HG03432 (cell line): ENCODE measurements around the gene ZNRF3.
A peak's percentile ranks its signal among the peaks of the same experiment; 100 is the strongest.
"Not testable (repeated sequence)": the region's sequence is repeated elsewhere in the genome, so short reads cannot be mapped to it uniquely, and the experiment has no call there.

ENCODE experiments used
- ATAC-seq: cut with Tn5 transposase; IDR thresholded peaks from one replicate; pipeline ENCODE4 v1.9.1; 2021; ENCODE audit warnings: mild to moderate bottlenecking, moderate library complexity; ENCODE audit not compliant: unreplicated experiment

The ZNRF3 gene

DNA sequence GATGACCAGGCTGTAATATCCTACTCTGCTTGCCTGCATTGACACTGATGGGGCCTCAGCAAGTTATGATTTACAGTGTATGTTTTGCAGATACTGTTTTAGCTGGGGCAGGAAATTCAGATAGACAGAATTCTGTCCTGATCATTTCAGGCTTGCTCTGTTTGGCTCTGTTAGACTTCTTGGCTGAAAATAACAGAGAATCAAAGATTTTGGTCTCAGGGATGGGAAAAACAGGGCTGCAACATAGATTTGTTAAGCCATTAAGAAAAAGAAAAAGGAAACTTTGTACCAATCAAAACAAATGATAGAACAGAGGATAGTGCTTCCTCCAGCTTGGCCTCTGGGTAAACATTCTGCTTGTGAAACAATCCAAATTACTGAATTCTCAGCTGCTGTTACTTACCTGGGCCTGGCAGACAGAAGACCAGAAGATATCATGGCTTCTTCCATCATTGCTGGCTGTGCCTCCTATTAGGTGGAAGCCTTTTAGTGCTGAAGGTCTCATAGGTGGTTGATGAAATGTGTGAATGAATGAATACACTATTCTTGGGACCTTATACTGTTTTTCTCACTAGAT is 22.0 kb downstream of the ZNRF3 start:
- ATAC-seq: no peak

DNA sequence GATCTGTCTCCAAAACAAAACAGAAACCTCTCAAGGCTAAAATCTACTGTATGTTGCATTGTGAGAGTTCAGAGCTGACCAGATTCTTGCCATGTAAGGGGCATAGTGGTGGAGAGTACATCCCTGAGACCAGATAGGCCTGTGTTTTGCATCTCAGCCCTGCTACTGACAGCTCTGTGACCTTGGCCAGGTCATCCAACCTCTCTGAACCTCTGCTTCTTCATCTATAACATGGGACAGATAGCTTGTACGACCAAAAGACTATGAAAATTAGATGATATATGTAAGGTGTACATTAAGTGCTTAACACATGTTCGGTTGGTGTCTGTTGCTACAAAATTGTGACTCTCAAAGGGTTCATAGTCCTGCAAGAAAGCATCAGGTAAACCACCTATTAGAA is 22.9 kb downstream of the ZNRF3 start:
- ATAC-seq: no peak

DNA sequence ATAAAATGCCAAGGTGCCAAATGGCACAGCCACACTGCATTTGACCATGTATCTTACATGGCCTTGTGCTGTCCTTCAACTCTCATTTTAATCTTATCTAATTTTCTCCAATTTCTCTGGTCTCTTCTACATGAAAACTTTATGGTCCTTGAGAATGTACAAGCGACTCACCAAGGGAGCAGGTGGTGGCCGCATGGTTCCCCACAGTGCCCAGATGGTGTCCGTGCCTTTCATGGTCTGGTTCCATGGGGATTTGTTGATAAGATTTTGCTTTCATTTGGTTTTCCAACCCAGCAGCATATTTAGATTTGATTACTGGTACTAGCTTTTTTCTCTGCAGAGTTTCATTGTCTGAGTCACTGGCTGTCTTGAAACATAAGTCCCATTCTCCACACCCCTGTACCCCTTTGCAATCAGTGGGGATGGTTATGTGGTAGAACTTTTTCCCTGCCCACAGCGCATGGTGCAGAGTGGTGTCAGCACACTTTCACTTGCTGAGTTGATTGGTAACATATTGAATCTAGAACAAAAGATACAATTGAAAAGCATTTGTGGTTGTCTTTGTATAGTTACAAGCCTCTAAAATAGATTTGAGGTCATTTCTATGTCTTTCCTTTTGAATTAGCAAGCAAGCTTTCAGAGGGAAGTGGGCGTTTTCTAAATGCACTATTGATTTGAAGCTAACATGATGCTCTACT is 24.1 kb downstream of the ZNRF3 start:
- ATAC-seq: peak; percentile 85

DNA sequence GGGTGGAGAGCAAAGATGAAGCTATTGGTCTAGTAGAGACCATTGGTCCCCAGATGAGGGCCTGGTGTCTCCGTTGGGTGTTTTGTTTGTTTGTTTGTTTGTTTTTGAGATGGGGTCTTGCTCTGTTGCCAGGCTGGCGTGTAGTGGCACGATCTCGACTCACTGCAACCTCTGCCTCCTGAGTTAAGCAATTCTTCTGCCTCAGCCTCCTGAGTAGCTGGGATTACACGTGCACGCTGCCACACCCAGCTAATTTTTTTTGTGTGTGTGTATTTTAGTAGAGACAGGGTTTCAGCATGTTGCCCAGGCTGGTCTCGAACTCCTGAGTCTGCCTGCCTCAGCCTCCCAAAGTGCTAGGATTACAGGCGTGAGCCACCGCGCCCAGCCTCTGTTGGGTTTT is 25.4 kb downstream of the ZNRF3 start:
- not testable (repeated sequence) for ATAC-seq

DNA sequence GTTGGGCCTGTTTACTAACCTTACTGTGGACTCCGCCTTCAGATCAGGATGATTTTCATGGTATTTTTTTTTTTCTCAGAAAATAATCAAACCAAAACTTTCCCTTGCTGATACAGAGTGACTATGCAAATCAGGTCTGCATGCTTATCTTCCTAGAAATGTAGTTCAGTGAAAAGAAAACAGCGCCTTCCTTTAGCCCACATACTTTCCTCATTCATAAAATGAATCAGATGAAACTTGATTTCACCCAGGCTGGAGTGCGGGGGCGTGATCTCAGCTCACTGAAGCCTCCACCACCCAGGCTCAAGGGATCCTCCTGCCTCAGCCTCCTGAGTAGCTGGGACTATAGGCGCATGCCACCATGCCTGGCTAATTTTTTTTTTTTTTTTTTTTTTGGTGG is 26.0 kb downstream of the ZNRF3 start:
- ATAC-seq: no peak

DNA sequence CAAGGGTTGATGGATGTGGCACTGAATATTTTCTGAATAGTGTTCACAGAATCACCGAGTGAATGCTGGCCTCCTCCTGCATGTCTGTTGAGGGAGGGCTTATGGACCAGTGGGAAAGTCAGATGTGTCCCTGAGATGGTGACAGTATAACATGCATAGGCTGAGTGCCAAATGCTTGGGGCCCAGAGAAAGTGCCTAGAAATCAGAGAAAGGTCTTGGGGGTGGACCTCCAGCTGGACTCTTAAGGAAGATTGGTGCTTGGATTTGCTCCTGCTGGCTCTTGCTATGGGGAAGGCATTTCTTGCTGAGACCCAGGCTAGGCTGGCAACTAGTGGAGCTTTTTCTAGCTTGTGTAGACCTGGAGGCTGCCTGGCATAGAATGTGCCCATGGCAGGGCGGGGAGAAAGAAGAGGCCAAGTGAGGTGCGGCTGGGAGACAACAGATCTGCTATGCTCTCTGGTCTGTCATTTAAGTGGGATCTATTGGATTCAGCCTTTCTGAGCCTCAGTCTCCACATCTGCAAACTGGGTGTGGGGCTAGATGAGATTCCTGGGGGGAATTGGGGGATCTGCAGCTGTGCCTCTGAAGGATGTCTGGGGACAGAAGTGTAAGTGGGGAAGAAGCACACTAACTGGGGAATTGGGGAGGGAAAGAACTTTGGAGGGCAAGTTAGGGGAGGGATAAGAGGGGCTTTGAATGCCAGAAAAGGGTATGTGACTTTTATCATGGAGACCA is 27.4 kb downstream of the ZNRF3 start:
- ATAC-seq: no peak

DNA sequence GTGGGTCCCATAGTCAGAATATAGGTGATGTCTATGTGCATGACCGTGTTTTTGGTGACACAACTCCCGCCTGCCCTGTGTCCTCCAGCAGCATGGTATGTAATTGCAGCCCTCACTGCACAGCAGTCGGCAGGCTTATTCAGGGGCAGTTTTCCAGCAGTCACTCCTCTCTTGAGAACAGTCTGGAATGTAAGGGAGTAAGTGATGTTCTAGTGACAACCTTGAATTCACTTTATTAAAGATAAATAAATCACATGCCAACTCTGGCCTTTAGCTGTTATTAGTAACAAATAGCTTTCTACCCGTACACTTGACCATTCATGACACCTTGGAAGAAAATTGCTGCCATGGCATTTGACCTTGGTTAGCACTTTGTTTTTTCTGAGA is 27.9 kb downstream of the ZNRF3 start:
- no peak for ATAC-seq

DNA sequence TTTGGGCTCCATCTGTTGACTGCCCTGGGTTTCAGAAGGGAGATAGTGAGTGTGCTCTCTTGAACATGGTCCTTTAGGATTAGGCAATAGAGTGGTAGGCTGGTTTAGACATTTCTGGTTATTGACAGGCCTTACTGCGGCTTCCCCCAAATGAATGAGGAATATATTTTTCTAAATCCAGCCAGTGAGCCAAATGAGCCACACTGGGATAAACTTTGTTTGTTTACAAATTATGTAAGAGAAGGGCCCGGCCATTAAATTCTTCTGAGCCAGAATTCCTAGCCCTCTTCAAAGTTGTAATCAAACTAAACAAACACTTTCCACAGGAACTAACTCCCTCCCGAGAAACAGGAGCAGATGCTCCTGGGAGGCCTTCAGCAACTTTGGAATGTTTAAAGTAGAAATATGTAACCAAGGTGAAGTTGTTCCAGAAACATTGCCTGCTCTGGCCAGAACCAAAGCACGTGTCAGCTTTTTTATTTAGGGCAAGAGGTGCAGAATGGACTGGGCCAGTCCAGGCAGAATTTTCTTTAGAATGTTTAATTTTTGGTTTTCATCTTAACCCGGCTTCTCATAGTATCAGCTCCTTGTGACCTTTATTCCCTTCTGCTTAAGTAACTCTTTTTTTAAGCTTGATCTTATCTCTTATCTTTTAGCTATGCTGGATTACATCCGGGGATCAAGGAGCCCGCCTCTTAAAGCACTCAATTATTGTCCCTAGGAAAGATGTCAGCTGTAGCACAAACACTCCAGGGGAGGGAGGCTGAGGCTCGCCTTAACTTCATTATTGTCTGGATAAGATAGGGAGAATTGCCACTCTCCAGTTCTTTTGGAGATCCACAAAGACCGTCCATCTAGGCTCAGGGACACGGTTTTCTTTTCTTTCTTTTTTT is 28.7 kb downstream of the ZNRF3 start:
- ATAC-seq: no peak

DNA sequence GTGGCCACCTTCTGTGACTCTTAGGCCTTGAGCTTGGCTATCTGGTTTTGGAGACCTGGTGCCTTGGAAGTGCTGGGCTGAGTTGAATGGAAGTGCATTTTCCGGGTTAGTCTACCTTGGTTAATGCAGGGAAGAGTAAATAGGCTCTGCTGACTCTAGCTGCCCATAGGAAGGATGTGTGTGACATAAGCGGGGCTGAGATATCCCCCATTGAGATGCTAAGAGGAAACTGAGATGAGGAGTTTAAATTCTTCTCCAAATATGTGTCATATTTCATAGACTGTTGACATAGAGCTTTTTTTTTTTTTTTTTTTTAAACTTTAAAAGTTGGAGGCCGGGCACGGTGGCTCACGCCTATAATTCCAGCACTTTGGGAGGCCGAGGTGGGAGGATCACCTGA is 30.8 kb downstream of the ZNRF3 start:
- no peak for ATAC-seq

DNA sequence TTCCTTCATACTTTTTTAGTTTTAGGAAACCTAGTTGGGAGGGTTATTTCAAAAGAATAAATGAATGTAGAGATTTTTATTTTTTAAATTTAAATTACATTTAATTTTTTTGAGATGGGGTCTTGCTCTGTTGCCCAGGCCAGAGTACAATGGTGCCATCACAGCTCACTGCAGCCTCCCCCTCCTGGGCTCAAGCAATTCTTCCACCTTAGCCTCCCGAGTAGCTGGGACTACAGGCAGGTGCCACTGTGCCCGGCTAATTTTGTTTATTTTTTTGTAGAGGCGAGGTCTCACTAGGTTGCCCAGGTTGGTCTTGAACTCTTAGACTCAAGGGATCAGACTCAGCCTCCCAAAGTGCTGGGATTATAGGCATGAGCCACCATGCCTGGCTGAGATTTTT is 32.6 kb downstream of the ZNRF3 start:
- ATAC-seq: no peak

DNA sequence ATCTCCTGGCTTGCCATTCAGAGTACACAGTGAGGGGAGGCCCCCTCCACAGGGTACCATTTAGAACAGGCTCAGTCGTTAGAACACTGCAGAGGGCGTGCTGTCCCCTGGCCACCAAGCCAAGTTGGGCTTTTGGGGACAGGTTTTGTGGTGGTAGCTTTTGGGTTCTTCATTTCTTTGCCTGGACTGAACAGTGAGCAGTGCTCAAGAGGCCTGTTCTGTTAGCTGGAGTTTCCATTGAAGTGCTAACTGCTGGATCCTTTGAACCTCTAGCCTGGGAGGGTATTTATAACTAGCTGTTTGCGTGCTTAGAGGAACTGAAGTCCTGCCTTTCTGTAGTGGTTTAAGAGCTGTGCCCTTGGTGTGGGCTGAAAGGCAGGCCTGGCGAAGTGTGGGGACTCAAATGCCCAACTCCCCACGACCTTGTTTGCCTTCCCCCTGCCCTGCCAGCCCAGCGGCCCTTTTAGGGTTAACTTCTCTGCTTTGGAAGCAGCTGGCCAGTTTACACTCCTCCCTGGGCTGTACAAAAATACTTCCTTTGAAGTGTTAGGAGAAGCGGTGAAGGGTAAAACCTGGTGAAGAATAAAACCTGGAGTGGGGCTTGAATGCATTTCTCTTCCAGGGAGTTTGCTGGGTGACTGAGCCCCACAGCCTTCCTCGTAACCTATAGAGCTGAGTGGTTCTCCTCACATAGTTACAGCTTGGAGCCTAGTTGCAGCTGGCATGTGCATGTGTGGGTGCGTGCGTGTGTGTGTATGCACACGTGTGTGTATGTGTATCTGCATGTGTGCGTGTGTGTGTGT is 34.6 kb downstream of the ZNRF3 start:
- ATAC-seq: no peak

DNA sequence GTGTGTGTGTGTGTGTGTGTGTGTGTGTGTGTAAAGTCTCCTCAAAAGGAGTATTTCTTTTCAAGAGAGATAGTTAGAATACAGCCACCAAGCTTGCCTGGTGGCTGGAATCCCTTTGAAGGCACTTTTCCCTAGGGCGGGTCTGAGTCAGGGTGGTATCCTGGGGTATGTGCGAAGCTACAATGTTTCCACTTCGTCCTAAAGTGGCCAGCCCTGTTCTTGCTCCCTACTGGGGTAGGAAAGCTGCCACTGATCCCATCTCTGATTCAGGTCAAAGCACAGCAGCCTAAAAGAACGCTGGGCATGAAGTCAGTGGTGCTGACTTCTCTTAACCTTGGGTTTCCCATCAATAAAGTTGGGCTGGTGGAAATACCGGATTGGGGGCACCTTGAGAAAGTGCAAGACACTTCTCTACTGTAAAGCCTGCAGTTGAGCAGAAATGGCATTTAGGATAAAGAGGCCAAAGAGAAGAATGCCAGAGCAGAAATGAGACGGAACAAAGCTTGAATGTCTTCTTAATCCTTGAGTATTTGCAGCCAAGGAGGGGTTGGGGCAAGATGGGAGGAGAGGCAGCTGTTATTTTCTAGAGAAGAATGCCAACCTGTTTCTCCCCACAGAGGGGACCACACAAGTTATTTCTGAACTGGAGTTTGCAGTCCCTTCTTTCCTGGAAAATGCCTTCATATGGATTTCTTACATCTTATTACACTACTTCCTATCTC is 35.3 kb downstream of the ZNRF3 start:
- no peak for ATAC-seq

DNA sequence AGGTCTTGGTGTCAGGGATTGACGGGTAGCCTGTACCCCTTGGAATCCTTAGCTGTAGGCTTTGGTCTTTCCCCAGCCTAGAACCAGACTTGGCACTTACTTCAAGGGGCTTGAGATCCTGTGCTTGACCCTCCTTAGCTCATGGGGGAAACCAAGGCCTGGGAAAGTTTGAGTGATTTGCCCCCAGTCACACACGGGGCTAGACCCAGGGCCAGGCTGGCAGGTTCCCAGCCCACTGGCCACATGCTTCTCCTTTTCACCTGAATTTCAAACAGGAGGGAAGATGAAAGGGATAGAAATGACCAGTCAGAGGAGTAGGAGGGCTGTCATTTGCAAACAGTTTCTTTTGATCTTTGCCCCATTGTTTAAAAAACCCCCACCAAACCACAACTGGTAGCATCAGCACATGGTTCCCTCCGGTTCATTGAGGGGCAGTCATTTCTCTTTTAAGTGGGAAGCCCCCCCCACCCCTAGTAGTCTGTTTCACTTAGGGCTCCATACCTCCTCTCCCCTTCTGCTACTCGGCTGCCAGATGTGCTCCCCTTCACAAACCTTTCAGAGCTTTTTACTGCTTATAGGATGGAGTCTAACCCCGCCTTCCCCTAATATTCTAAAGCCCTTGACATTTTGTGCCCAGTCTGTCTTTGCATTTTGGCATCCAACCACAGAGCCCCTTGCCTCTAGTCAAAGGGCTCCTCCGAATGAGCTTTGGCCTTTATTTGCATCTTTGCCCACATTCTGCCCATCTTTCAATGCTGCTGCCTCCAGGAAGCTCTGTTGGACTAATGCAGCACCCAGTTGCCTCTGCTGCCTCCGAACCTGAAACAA is 37.6 kb downstream of the ZNRF3 start:
- no peak for ATAC-seq

DNA sequence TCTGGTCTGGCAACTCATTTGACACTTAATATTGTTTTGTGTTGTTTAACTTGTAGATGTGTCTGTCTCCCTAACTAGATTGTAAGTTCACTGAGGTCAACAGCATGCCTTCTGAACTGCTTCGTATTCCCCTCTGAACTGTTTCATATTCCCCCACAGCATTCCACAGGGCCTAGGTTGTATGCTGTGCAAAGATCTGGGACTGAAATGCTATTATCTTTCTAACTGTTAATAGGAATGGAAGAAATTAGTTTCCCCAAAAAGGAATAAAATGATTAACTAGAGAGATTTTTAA is 38.2 kb downstream of the ZNRF3 start:
- ATAC-seq: no peak

DNA sequence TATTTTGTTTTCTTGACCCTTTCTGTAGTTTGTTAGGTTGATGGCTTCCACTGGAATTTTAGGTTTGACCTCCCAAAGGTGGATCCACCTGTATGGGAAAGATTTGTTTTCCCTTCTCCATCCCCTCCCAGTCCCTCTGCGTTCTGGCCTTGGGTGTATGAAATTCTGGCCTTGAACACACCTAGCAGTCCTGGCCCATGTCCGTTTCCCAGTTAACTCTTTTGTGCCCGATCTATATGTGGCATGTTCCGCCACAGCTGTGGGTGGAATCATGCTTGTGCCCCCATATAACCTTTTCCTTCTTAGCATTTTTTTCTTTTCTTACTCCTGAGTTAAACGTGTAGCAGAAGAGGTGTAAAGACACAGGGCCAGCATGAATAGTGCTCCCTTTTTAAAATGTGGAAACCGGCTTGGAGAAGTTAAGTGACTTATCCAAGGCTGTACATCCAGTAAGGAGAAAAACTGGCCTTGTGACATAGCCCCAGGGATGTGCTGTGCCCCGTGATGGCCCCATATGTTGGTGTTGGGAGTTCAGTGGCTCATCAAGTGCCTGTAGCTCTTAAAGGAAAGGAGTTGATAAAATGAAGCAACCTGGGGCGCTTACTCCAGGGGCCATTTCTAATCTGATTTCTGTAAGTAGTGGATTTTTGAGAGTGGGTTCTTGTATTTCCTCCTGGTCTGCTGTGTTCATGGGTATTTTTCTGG is 39.3 kb downstream of the ZNRF3 start:
- ATAC-seq: no peak

DNA sequence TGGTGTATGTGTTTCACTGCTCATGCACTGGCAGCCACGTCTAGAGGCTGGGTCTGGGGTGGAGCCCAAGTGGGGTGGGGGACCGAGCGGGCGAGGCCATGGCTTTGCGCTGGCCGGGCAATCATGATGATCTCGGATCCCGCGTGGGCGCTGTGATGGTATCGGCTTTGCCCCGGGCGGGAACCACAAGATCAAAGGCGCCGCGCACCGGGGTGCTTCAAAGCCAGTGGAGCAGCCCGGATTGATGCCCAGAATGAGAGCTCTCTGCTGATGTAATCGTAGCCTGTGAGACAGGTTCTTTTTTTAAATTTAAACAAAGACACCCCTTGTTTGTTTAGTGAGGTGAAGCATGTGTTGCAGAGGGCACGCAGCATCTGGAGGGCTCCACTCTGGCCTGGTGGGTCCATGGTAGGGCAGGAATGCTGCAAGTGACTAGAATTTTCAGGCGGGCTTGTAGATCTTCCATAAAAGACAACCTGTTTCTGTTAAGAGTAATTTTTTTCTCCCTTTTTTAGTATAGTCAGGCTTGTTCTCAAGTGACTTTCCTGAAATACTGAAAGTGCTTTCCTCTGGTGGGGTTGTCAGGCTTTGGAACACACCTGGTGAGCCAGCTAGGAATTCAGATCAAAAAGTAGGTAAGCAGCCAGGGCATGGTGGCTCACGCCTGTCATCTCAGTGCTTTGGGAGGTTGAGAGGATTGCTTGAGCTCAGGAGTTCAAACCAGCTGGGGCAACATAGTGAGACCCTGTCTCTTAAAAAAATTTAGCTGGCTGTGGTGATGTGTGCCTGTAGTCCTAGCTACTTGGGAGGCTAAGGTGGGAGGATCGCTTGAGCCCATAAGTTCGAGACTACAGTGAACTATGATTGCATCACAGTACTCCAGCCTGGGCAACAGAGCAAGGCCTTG is 40.7 kb downstream of the ZNRF3 start:
- ATAC-seq: no peak

DNA sequence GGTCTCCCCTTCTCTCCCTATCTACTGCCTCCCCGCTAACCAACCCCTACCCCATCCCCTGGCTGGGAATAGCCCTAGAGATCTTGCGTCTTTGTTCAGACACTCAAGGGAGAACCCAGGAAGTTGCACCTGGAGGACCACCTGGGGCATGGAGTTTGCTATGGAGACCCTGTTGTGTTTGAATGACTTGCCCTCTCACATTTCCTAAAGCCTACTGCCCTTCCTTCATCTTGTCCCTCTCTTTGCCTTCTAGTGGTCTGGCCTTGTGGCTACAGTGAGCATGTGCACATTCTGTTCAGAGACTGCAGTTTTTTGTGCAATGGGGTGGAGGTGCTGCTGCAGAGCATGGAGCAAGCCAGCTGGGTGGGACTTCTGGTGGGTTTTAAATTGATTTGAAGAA is 42.5 kb downstream of the ZNRF3 start:
- ATAC-seq: no peak

DNA sequence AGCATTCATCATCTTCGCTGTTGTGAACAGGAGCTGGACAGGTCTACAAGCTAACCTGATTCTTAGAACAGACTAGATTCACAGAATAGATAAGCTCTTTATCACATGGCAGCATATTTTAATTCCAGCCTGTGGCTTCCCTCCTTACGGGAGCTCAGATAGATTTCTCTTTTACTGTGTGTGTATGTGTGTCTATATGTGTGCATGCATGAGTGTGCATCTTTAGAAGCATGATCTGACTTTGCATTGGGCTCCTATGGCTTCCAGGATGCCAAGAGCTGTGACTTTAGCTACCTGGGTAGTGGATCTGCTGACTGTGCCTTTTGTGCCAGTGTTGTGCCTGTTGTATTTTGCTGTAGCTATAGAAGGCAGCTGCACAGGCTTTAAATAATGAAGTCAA is 44.3 kb downstream of the ZNRF3 start:
- no peak for ATAC-seq
